GM18507 (cell line): ENCODE measurements around the gene ANAPC4.
"Not testable (repeated sequence)": the region's sequence is repeated elsewhere in the genome, so short reads cannot be mapped to it uniquely, and the experiment has no call there.

Experiments
- DNase-seq: peaks from one replicate; pipeline ENCODE4 v3.0.0; 2011; ENCODE audit warnings: low read depth; ENCODE audit not compliant: insufficient read length; ENCODE audit errors: extremely low spot score
- FAIRE-seq: peaks from 2 replicates; lab custom pipeline; 2011; peaks lifted over from hg19 to GRCh38; lab: Jason Lieb, UNC

The ANAPC4 gene

GRCh38 chr4:25376754-25377571 lies at the start of gene ANAPC4:
ANAPC4 (plus strand) TSS chr4:25377263; CDS start chr4:25377428, 165 bp downstream.
- FAIRE-seq (peak; percentile 75), DNase-seq (peak; percentile 99)

GRCh38 chr4:25328463-25328862 lies 48.6 kb upstream of the ANAPC4 start:
- FAIRE-seq, DNase-seq: not testable (repeated sequence)

GRCh38 chr4:25330335-25330734 lies 46.7 kb upstream of the ANAPC4 start:
- FAIRE-seq (no peak), DNase-seq (no peak)

- DNase-seq = no peak
- FAIRE-seq = peak; percentile 67
Measured at GRCh38 chr4:25330905-25331808, 45.9 kb upstream of the ANAPC4 start.

GRCh38 chr4:25343671-25344070 lies 33.4 kb upstream of the ANAPC4 start:
- no peak for FAIRE-seq
- DNase-seq = no peak

GRCh38 chr4:25345744-25346143 lies 31.3 kb upstream of the ANAPC4 start:
- FAIRE-seq (no peak), DNase-seq (no peak)

- FAIRE-seq (peak; percentile 51), DNase-seq (no peak)
Measured at GRCh38 chr4:25346913-25347312, 30.1 kb upstream of the ANAPC4 start.

- FAIRE-seq (no peak), DNase-seq (no peak)
Measured at GRCh38 chr4:25347473-25347872, 29.6 kb upstream of the ANAPC4 start.

- FAIRE-seq (no peak), DNase-seq (no peak)
Measured at GRCh38 chr4:25347971-25348370, 29.1 kb upstream of the ANAPC4 start.

GRCh38 chr4:25350561-25350960 lies 26.5 kb upstream of the ANAPC4 start:
- no peak for FAIRE-seq
- no peak for DNase-seq

- DNase-seq (no peak), FAIRE-seq (no peak)
Measured at GRCh38 chr4:25351777-25352416, 25.2 kb upstream of the ANAPC4 start.

GRCh38 chr4:25356068-25356467 lies 21.0 kb upstream of the ANAPC4 start:
- FAIRE-seq (no peak), DNase-seq (no peak)

- FAIRE-seq = no peak
- no peak for DNase-seq
Measured at GRCh38 chr4:25358515-25359275, 18.4 kb upstream of the ANAPC4 start.

GRCh38 chr4:25361253-25361652 lies 15.8 kb upstream of the ANAPC4 start:
- DNase-seq = no peak

GRCh38 chr4:25367004-25367621 lies 9.9 kb upstream of the ANAPC4 start:
- FAIRE-seq = peak; percentile 9
- DNase-seq = no peak

More at GRCh38 chr4:25361253-25361652, 15.8 kb upstream of the ANAPC4 start:
- FAIRE-seq = no peak

GRCh38 chr4:25367877-25368276 lies 9.2 kb upstream of the ANAPC4 start:
- no peak for DNase-seq
- no peak for FAIRE-seq

- DNase-seq (no peak), FAIRE-seq (no peak)
Measured at GRCh38 chr4:25368315-25368714, 8.7 kb upstream of the ANAPC4 start.

- no peak for DNase-seq
- no peak for FAIRE-seq
Measured at GRCh38 chr4:25370242-25370641, 6.8 kb upstream of the ANAPC4 start.

GRCh38 chr4:25372549-25372948 lies 4.5 kb upstream of the ANAPC4 start:
- not testable (repeated sequence) for DNase-seq, FAIRE-seq
